ENCODE results near the gene PNPLA2.

DNA sequence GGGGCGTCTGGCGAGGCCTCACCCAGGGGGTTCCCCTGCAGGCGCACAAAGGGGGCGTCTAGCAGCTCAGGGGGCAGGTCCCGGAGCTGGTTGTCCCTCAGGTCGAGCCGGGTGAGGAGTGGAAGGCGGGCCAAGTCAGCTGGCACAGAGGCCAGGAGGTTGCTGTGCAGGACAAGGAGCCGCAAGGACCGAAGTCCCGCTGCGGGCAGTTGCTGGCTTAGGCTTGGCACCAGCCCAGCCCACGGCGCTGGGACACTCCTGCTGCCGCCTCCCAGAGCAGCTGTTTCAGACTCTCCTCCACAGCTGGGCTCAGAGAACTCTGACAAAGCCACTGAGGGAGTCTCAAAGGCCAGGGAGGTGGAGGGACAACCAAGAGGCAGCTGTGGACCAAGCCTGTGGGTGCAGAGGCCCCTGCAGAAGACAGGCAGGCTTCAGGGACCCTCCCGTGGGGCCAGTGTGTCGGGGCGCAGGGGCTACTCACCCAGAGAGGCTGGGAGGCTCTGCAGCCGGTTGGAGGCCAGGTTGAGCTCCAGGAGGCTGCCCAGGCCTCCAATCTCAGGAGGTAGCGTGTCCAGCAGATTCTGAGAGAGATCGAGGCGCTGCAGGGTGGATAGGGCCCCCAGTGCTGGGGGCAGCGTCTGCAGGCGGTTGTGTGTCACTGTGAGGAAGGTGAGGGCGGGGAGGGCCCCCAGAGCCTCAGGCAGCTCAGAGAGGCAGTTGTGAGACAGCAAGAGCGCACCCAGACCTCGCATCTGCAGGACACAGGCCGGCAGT, 15.8 kb upstream of the PNPLA2 start:
- TF ChIP-seq, protein P1, sequence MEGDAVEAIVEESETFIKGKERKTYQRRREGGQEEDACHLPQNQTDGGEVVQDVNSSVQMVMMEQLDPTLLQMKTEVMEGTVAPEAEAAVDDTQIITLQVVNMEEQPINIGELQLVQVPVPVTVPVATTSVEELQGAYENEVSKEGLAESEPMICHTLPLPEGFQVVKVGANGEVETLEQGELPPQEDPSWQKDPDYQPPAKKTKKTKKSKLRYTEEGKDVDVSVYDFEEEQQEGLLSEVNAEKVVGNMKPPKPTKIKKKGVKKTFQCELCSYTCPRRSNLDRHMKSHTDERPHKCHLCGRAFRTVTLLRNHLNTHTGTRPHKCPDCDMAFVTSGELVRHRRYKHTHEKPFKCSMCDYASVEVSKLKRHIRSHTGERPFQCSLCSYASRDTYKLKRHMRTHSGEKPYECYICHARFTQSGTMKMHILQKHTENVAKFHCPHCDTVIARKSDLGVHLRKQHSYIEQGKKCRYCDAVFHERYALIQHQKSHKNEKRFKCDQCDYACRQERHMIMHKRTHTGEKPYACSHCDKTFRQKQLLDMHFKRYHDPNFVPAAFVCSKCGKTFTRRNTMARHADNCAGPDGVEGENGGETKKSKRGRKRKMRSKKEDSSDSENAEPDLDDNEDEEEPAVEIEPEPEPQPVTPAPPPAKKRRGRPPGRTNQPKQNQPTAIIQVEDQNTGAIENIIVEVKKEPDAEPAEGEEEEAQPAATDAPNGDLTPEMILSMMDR (IDR thresholded peaks at IDR 0.05): no peak
- no peak for TF ChIP-seq POLR2A (IDR thresholded peaks at IDR 0.05)
